VCaP (cell line): ENCODE results near the gene HDAC9.

Source experiments
- H3K27ac ChIP-seq: fragments of 450-650 bp; 2 replicates; pipeline ENCODE4 v1.5.1; 2017
- TF ChIP-seq, protein P1 (sequence below): fragments of 450-650 bp; conservative IDR thresholded peaks from 2 replicates; pipeline ENCODE4 v1.5.1; 2017; ENCODE audit warnings: mild to moderate bottlenecking, moderate library complexity

The HDAC9 gene

DNA sequence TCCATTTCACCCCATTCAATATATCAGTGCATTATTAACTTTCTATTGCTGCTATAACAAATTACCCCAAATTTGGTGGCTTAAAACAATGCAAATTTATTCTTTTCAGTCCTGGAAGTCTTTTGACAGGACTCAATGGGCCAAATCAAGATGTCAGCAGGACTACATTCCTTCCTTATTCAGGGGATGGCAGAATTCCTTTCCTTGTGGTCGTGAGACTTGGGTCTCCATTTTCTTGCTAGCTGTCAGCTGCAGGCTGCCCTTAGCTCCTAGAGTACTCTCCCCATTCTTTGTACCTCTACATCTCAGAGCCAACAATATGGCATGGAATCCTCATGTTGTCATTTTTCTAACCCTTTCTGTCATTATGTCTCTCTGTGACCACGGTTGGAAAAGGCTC lies 310.6 kb downstream of the HDAC9 start:
- no peak overlapping the region for H3K27ac ChIP-seq
- TF ChIP-seq, protein P1, sequence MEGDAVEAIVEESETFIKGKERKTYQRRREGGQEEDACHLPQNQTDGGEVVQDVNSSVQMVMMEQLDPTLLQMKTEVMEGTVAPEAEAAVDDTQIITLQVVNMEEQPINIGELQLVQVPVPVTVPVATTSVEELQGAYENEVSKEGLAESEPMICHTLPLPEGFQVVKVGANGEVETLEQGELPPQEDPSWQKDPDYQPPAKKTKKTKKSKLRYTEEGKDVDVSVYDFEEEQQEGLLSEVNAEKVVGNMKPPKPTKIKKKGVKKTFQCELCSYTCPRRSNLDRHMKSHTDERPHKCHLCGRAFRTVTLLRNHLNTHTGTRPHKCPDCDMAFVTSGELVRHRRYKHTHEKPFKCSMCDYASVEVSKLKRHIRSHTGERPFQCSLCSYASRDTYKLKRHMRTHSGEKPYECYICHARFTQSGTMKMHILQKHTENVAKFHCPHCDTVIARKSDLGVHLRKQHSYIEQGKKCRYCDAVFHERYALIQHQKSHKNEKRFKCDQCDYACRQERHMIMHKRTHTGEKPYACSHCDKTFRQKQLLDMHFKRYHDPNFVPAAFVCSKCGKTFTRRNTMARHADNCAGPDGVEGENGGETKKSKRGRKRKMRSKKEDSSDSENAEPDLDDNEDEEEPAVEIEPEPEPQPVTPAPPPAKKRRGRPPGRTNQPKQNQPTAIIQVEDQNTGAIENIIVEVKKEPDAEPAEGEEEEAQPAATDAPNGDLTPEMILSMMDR, result no peak

- TF ChIP-seq, protein P1, result no peak
- no peak overlapping the region for H3K27ac ChIP-seq
These were observed 312.5 kb downstream of the HDAC9 start for GRCh38 chr7:18808026-18808425.

DNA sequence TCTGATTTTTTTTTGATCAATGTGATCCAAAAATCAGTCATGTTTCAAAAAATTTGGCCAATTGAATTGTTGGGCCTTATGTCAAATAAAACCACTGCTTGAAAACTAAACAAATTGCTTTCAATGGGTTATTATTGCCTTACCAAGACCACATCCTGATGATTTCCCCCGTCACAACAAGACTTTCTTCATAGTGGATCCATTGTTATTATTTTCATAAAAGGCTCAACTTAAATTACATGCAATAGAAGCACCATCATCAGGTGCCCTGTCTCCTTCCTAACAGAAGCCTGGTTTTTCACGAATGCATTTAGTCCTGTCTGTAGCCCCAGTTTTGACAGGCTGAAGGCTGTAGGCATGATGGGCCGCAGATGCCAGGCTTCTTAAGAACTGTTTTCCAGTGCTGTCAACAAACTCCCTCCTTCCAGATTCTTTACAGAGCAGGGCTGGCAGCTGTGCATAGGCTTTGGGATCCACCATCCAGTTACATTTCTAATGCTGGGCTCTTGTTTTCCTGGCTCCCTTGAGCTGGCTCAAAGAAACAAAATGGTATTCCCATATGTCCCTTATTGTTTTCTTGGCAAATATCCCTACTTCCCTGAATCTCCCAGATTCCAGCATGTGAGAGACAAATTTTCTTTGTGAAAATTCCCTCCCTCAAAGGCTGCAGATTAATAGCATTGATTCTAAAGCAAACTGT lies 319.9 kb downstream of the HDAC9 start:
- TF ChIP-seq, protein P1, result no peak
- H3K27ac ChIP-seq, result no peak overlapping the region

- no peak overlapping the region for H3K27ac ChIP-seq
- TF ChIP-seq, protein P1, result no peak
These were observed 325.4 kb downstream of the HDAC9 start for GRCh38 chr7:18820981-18821380.

DNA sequence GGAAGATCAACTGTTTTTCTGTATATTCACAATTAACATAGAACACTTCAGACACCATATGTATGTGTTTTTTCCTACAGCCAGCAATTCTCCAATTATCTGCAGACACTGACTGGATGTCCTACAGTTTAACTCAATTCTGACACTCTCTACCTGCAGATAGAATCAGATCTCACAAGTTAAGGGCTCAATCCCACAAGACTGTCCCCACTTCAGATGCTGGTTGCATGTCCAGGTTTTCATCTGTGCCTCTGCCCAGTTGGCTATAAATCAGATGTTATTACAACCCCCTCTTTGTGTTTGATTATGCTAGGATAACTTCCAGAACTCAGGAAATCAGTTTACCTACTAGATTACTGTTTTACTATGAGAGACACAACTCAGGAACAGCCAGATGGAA lies 326.0 kb downstream of the HDAC9 start:
- TF ChIP-seq, protein P1, result no peak

DNA sequence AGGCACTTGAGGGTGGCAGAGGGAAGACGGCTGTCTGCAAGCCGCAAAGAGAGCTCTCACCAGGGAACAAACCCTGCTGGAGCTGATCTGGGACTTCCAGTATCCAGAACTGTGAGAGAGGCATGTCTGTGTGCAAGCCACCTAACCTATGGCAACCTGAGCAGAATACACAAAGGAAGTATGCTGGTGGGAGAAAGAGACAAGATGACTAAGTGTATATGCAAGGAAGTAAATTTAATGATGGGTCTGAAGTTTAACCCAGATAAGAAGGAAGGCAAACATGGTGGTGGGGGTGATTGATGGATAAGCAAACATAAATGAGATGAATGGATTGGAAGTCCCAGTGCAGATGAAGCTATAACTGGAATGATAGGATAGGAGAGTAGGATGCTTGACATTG lies 328.6 kb downstream of the HDAC9 start:
- TF ChIP-seq, protein P1, result no peak
- no peak overlapping the region for H3K27ac ChIP-seq

More for the DNA sequence above, 326.0 kb downstream of the HDAC9 start:
- no peak overlapping the region for H3K27ac ChIP-seq

DNA sequence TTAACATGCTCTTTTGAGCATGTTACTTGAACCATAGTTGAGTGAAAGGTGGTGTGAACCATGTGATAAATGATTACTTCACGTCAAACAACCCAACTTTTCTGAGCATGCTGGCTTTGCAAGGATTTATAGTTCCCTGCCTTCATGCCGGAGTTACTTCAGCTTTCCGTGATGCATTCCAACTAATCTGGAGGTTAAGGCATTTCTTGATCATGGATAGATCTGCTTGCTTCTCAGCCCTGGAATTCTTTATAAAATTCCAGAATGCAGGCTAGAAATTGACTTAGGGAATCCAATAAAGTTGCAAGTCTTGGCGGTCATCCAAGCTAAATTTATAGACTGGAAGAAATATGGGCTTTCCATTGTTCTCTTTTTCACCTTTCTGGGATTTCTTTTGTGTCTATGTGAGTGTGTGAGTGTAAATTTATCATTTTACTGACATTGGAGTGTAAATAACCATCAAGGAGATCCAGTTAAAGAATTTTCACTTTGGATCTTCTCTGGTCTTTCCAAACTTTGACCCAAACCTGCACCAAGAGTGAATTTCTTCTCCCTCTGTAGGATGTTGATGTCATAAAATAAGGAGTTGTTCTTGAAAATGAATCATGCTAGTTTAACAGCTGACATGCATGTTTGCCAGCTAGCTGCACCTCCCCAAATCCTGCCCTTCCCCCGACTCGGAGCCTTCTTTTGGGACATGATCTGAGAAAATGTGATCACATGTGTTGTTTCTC lies 332.9 kb downstream of the HDAC9 start:
- H3K27ac ChIP-seq, result no peak overlapping the region
- TF ChIP-seq, protein P1, result no peak
